T-helper 9 cell (primary cell): ENCODE measurements around the gene CENPO.

Source experiments
- DNase-seq: peaks from one replicate; pipeline ENCODE4 v3.0.0-alpha.2; 2020

Gene CENPO

GRCh38 chr2:24866946-24867345 lies 73.7 kb downstream of the CENPO start:
- DNase-seq: no peak

GRCh38 chr2:24870440-24870839 lies 77.2 kb downstream of the CENPO start:
- no peak for DNase-seq

- DNase-seq: no peak
These were observed 77.9 kb downstream of the CENPO start for GRCh38 chr2:24870891-24871705.

- DNase-seq: no peak
These were observed 78.7 kb downstream of the CENPO start for GRCh38 chr2:24871852-24872333.
